Esophagus squamous epithelium (tissue), 5 donors: ENCODE data around the gene GPR183. TPM values are rescaled to one million over a fixed set of nuclear protein-coding genes. Genes with fewer than 3 reads are reported as not detected.

Source experiments
- DNase-seq: peaks from one replicate; lab custom pipeline; 2025; lab: John Stamatoyannopoulos, UW
- H3K27ac ChIP-seq, 4 donors: fragments of 200-600 bp; sonication (generic); one replicate each; pipeline ENCODE4 v1.5.1; 2016 to 2019; ENCODE audit warnings: mild to moderate bottlenecking in 1 of 4
- H3K27me3 ChIP-seq, 4 donors: fragments of 200-600 bp; sonication (generic); 1 replicate in 3 of 4; 2 replicates in 1 of 4; pipeline versions ENCODE4 v1.5.1 to v1.6.0; 2017 to 2021; ENCODE audit warnings: antibody characterized with exemption in 1 of 4
- H3K36me3 ChIP-seq, 3 donors: fragments of 200-600 bp; sonication (generic); one replicate each; pipeline ENCODE4 v1.5.1; 2016 to 2019
- H3K4me1 ChIP-seq, 3 donors: fragments of 200-600 bp; sonication (generic); one replicate each; pipeline ENCODE4 v1.5.1; 2017 to 2019
- H3K4me3 ChIP-seq, 4 donors: fragments of 200-600 bp; sonication (generic); 1 replicate in 3 of 4; 2 replicates in 1 of 4; pipeline ENCODE4 v1.5.1; 2016 to 2019; ENCODE audit warnings: mild to moderate bottlenecking in 2 of 4, moderate library complexity in 1 of 4
- H3K9me3 ChIP-seq, 3 donors: fragments of 200-600 bp; sonication (generic); one replicate each; pipeline ENCODE4 v1.5.1; 2016 to 2019
- CTCF ChIP-seq, 6 experiments: fragments of 450-650 bp in 4 of 6; fragments of 200-600 bp in 2 of 6; sonication (generic) in 2 of 6; IDR thresholded peaks; one replicate each; pipeline ENCODE4 v1.5.1; 2016 to 2019; ENCODE audit warnings: antibody characterized with exemption in 6 of 6, mild to moderate bottlenecking in 4 of 6, moderate library complexity in 4 of 6
- POLR2A ChIP-seq, 4 donors: fragments of 450-650 bp; IDR thresholded peaks; one replicate each; pipeline ENCODE4 v1.6.1; 2017; ENCODE audit warnings: antibody characterized with exemption in 4 of 4, mild to moderate bottlenecking in 4 of 4, moderate library complexity in 3 of 4
- WGBS, 2 donors: methylation state at CpG; one replicate each; pipeline ENCODE4 v1.1.5; 2018; 5-methylcytosine and 5-hydroxymethylcytosine counted together
- intact Hi-C: fragments of 100-400 bp; cut with DNase I; formaldehyde crosslinking; loops from one replicate; pipeline ENCODE4 v1.15.0; 2022
- total RNA-seq, 4 donors: library from RNA; depleted of rRNA; stranded (reverse); fragments of >200 nt; gene quantifications; one replicate each; pipeline ENCODE4 v1.1.0, GENCODE V29; 2016
- donor health status: DM: yes; HTN: yes; CAD: no.

Gene GPR183
- total RNA-seq, 4 donors from 2014 or later, result 0.53 to 9.5 (median 3.2) TPM

- no peak for DNase-seq
- 92 to 97% methylated on average over 3 to 5 of the region's 6 CpGs for WGBS, 2 donors
- H3K4me3 ChIP-seq, result no peak overlapping the region
- no peaks in the 10 kb centered on the region for H3K9me3 ChIP-seq
- no peak overlapping the region for H3K27ac ChIP-seq
- TF ChIP-seq CTCF (IDR thresholded peaks at IDR 0.05) (no peak), POLR2A (IDR thresholded peaks at IDR 0.05) (no peak)
- H3K4me1 ChIP-seq, result peaks cover 0 to 5% (median 0%) of the 10 kb centered on the region in 3 donors
- H3K27me3 ChIP-seq, result no peaks in the 10 kb centered on the region
- H3K36me3 ChIP-seq, result peaks cover 6 to 99% (median 23%) of the 10 kb centered on the region in 3 donors
- intact Hi-C loops, result no loop called here
Measured at GRCh38 chr13:99344610-99345208, 37.5 kb upstream of the GPR183 start.

DNA sequence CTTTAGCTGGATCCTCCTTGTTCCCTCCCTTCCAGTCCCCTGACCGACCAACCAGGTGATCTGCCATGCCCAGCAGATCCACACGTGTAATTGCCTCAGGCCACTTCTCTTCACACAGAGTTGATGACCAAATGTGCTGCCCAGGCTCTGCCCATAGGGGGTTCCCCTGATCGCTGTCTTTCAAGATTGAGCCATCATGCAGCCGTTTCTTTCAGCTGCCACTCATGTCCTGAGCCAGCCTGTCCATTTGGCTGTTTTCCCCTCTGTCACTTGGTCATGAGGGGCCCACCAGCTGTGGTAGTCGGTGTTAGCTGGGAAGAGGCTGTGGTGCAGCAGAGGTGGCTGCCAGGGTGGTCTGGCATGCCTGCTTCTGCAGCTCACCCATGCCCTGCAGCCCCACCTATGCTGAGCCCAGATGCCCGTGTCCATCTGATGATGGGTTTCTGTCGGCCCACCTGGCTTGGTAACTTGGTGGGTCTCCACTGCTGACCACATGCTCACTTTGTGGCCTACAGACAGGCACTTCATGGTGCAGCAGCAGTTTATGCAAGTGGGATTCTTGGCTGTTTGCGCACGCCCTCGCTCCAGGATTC is 35.6 kb upstream of the GPR183 start:
- H3K36me3 ChIP-seq, result peaks cover 6 to 89% (median 23%) of the 10 kb centered on the region in 3 donors
- no peak overlapping the region for H3K27ac ChIP-seq

GRCh38 chr13:99341969-99342722 is 34.9 kb upstream of the GPR183 start:
- no peak for DNase-seq
- Histone ChIP-seq H3K36me3 (peaks cover 6 to 86% (median 23%) of the 10 kb centered on the region in 3 donors), H3K27ac (no peak overlapping the region), H3K4me1 (peaks cover 0 to 5% (median 0%) of the 10 kb centered on the region in 3 donors), H3K27me3 (no peaks in the 10 kb centered on the region), H3K9me3 (no peaks in the 10 kb centered on the region), H3K4me3 (no peak overlapping the region)
- TF ChIP-seq POLR2A (IDR thresholded peaks at IDR 0.05) (no peak), CTCF (IDR thresholded peaks at IDR 0.05) (no peak)
- intact Hi-C loops, result no loop called here
- WGBS, 2 donors, result 93 to 98% methylated on average over 5 to 14 of the region's 16 CpGs

More for the DNA sequence above, 35.6 kb upstream of the GPR183 start:
- Histone ChIP-seq H3K27me3 (no peaks in the 10 kb centered on the region), H3K4me1 (peaks cover 0 to 5% (median 0%) of the 10 kb centered on the region in 3 donors), H3K4me3 (no peak overlapping the region), H3K9me3 (no peaks in the 10 kb centered on the region)
- DNase-seq, result no peak
- intact Hi-C loops, result no loop called here
- WGBS, 2 donors, result 80 to 100% methylated on average over 1 to 10 of the region's 10 CpGs
- TF ChIP-seq POLR2A (IDR thresholded peaks at IDR 0.05), result no peak
- TF ChIP-seq CTCF (IDR thresholded peaks at IDR 0.05), result no peak

- Histone ChIP-seq H3K27me3 (no peaks in the 10 kb centered on the region), H3K4me3 (no peak overlapping the region), H3K36me3 (peaks cover 6 to 83% (median 23%) of the 10 kb centered on the region in 3 donors), H3K9me3 (no peaks in the 10 kb centered on the region), H3K4me1 (peaks cover 0 to 5% (median 0%) of the 10 kb centered on the region in 3 donors), H3K27ac (no peak overlapping the region)
- no peak for DNase-seq
- no peak for TF ChIP-seq CTCF (IDR thresholded peaks at IDR 0.05)
- no peak for TF ChIP-seq POLR2A (IDR thresholded peaks at IDR 0.05)
- intact Hi-C loops, result no loop called here
Measured at GRCh38 chr13:99340638-99341037, 33.4 kb upstream of the GPR183 start.
